ENCODE data around the gene CLIP1. TPM values are rescaled to one million over a fixed set of nuclear protein-coding genes. Genes with fewer than 3 reads are reported as not detected.

The CLIP1 gene
- total and polyA plus RNA-seq, 2 of the 13 experiments (the other 11 are each of a cell fraction or from before 2014, with no cell fraction given) = 28.9 to 43.7 TPM

- TF ChIP-seq ARID3A (IDR thresholded peaks at IDR 0.05; ENCODE audit: low read depth, low read length) (peak; percentile 5; the same call in 1 of the 2 replicates), ARNTL (CRISPR knock-in tag; IDR thresholded peaks at IDR 0.05) (no peak), DZIP1 (CRISPR knock-in tag; IDR thresholded peaks at IDR 0.05) (no peak), IKZF4 (CRISPR knock-in tag; IDR thresholded peaks at IDR 0.05; ENCODE audit: borderline replicate concordance, low read depth, not compliant biosample characterization) (no peak), STAT6 (CRISPR knock-in tag; IDR thresholded peaks at IDR 0.05; ENCODE audit: borderline replicate concordance) (no peak), ELF1 (CRISPR knock-in tag; IDR thresholded peaks at IDR 0.05) (no peak), ZNF552 (CRISPR knock-in tag; IDR thresholded peaks at IDR 0.05; ENCODE audit: borderline replicate concordance) (no peak), ZNF33A (CRISPR knock-in tag; IDR thresholded peaks at IDR 0.05; ENCODE audit: borderline replicate concordance) (no peak), NRL (CRISPR knock-in tag; IDR thresholded peaks at IDR 0.05; ENCODE audit: borderline replicate concordance) (no peak), CREM (IDR thresholded peaks at IDR 0.05) (no peak), CREM (CRISPR knock-in tag; IDR thresholded peaks at IDR 0.05) (no peak), ZNF646 (CRISPR knock-in tag; IDR thresholded peaks at IDR 0.05) (peak; percentile 57; the same call in 1 of the 2 replicates), BCLAF1 (IDR thresholded peaks at IDR 0.05) (no peak)
These were observed 156.6 kb downstream of the CLIP1 start (continued) for GRCh38 chr12:122265886-122266229.
